ENCODE measurements around the gene MMP27.
"Not testable (repeated sequence)": the region's sequence is repeated elsewhere in the genome, so short reads cannot be mapped to it uniquely, and the experiment has no call there.

Gene MMP27, protein sequence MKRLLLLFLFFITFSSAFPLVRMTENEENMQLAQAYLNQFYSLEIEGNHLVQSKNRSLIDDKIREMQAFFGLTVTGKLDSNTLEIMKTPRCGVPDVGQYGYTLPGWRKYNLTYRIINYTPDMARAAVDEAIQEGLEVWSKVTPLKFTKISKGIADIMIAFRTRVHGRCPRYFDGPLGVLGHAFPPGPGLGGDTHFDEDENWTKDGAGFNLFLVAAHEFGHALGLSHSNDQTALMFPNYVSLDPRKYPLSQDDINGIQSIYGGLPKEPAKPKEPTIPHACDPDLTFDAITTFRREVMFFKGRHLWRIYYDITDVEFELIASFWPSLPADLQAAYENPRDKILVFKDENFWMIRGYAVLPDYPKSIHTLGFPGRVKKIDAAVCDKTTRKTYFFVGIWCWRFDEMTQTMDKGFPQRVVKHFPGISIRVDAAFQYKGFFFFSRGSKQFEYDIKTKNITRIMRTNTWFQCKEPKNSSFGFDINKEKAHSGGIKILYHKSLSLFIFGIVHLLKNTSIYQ

GRCh38 chr11:102705626-102706025 is at the start of gene MMP27:
Gene MMP27, minus strand, starts transcription at chr11:102705769. Its CDS starts 55 bp downstream, at chr11:102705714.
- no peak for DNase-seq

DNA sequence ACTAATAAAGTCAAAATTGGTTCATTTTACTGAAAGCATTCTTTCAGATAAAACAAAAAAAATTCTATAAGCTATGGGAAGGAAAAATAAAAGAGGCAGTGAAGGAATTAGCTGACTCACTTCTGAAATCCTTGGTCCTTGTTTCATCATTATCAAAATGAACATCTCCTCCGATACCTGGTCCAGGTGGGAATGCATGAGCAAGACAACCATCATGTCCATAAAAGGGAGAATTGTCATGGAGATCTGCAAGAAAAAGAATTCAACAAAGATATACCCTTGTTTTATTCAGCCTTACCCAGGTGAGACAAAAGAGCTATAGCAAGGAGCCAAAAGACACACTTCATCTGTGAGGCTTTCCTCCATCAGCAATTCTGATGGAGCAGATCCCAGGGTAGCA is 47.7 kb upstream of the MMP27 start:
- no peak for DNase-seq

- DNase-seq, result no peak
These were observed 46.1 kb upstream of the MMP27 start for GRCh38 chr11:102751673-102752072.

DNA sequence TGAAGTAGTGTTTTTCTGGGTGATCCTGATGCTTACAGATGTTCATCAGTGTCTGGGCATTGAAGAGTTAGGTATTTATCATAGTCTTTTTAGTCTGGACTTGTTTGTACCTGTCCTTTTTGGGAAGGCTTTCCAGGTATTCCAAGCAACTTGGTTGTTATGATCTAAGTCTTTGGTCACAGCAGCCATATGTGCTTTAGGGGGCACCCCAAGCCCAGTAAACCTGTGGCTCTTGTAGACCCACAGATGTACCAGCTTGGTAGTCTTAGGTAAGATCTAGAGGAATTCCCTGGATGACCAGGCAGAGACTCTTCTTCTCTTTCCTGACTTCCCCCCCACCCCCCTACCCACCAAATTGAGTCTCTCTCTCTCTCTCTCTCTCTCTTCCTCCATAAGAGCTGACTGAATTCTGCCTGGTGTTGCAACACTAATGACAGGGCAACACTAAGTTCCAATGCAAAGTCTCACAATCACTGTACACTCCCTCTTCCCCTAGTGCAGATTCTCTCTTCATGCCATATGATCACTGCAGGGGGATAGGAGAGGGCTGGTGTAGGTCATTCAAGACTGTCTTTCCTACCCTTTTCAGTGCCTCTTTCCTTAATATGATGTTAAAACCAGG is 43.6 kb upstream of the MMP27 start:
- DNase-seq, result no peak

- not testable (repeated sequence) for DNase-seq
These were observed 41.4 kb upstream of the MMP27 start for GRCh38 chr11:102746746-102747578.

DNA sequence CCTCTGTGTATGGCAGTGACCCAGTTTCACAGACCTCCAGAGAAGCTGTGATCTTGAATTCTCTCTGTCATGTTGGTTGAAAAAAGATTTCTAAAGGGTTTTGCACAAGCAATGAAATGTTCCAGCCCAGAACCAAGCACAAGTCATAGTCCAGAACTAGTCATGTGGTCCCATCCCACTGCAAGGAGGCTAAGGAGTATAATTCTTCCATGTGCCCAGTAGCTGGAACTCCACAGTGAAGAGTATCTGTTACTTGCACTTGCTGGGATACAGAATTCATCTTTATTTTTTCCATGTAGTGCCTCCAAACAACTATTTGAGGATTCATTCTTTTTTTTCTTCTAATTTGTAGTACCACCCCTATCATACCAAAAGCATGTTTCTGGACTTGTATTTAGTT is 29.1 kb upstream of the MMP27 start:
- DNase-seq, result no peak

DNA sequence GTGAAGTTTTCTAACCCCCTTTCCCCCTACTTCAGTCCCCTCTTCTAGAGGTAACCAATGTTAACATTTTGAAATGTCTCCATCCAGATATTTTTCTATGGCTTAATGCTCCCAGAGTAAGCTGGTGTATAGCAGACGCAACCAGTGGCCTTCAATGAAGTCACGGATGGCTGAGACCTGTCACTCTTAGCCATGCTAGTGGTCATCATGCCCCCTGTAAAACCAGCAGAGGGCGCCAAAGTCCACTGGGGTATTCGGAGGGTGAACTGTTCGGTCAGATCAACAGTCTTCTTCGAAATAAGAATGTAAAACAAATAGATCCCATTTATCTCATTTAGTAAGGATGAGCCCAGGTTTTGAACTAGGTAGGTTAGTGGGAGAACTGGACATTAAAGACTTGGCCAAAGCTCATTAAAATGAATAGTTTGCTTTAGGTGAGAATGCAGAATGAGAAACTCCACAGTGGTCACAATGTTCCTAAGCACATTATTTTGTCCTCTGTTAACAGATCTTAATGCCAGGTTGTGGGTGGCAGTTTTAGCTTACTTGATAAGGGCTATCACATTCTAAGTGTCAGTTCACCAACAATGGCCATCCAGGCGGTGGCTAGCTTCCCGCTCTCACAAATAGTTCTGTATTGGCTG is 27.8 kb upstream of the MMP27 start:
- DNase-seq, result peak; percentile 42

- DNase-seq, result not testable (repeated sequence)
These were observed 25.4 kb upstream of the MMP27 start for GRCh38 chr11:102730944-102731343.

GRCh38 chr11:102729849-102730815 is 24.6 kb upstream of the MMP27 start:
- no peak for DNase-seq

- no peak for DNase-seq
These were observed 22.3 kb upstream of the MMP27 start for GRCh38 chr11:102727890-102728289.

DNA sequence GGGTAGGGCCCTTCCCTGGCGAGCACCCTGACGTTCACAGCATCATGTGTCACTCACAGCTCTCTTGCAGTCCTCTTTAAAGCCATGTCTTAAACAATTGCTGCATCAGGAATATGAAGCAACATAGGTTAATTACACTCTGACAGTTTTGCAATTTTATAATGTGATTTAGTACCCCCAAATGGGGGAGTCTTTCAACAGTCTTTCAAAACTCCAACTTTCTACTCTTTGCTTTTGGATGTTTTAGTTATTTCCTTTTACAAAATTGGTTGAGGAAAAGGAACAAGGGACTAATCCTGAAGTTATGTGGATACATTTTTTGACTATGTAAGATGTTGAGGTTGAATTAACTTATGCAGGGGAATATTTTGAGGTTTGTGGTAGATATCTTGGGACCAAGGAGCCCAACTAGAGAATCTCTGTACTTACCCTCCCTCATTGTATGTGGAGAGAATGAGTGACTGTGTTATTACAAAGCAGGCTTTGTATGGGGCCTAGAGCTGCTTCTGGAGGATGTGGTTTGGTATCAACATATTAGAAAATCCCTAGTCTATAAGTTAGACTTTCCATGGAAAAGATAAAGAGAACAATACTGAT is 19.4 kb upstream of the MMP27 start, which contains the start of gene MMP8:
MMP8 (minus strand) TSS at position 51 of the 597 bp plus-strand sequence. CDS start 99 bp downstream, outside the sequence.
- DNase-seq, result no peak

DNA sequence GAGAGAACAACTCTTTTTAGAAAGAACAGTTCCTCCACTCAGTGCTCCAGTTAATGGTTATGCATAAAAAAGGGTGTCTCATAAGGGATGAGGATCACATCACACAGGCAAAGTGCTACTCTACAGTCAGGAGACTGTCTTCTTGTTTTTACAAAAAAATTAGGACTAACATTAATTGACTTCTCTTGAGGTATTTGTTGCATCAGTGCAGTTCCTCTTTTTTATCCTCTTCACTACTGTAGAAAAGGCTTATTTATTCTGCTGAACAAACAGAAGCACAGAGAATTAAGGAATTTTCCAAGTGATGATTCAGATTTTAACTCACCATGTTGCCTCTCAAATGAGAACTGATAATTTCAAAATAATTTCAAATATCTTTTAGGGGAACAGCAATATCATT is 17.3 kb upstream of the MMP27 start:
- DNase-seq, result no peak

GRCh38 chr11:102719620-102720277 is 14.2 kb upstream of the MMP27 start:
- DNase-seq, result no peak

- no peak for DNase-seq
These were observed 11.7 kb upstream of the MMP27 start for GRCh38 chr11:102717280-102717679.

GRCh38 chr11:102716527-102716926 is 11.0 kb upstream of the MMP27 start:
- DNase-seq, result no peak

DNA sequence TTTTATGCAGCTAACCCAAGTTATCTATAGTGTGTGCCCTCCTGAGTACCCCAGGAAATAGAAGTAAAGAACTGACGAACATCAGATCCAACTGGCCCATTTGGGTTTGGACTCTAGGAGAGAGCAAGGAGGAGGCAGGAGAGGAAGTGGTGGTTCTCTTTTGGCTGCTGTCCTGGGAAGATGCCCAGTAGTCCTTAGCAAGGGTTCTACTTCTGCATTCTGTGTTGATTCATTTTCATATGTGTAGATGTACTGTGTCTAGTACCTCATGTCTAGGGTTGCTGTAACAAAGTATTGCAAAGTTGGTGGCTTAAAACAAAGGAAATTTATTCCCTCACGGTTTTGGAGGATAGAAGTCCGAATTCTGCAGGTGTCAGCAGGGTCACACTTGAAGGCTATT is 6.6 kb upstream of the MMP27 start:
- DNase-seq, result no peak

DNA sequence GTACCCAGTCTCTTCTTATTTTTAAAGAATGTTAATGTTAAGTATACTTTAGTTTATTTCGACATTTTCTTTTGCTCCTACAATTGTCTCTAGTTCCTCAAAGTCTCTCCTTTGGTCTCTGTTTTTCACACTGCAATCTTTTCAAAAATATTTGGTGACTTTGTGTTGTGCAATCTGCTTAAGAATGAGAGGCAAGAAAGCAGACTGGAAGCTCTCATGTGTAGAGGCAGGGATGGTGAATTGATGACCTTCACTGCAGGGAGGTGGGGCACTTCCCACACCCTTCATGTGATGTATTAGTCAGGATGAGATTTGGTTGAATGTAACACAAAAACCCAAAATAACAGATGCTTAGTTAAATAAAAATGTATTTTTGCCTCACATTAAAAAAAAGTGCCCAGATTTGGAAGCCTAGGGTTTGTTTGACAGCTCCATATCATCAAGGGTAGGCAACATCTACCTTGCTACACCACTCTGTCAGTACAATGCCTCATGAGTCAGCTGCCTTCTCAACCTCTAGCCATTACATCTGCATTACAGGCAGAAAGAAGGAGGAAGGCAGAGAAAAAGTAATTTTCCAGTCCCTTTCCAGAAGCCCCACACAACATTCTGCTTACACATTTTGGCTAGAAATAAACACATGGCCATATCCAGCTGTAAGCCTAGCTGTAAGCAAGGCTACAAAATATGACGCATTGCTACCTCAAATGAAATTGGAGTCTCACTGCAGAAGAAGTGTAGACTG is 3.8 kb upstream of the MMP27 start:
- no peak for DNase-seq

- no peak for DNase-seq
These were observed 3.1 kb upstream of the MMP27 start for GRCh38 chr11:102708654-102709053.

DNA sequence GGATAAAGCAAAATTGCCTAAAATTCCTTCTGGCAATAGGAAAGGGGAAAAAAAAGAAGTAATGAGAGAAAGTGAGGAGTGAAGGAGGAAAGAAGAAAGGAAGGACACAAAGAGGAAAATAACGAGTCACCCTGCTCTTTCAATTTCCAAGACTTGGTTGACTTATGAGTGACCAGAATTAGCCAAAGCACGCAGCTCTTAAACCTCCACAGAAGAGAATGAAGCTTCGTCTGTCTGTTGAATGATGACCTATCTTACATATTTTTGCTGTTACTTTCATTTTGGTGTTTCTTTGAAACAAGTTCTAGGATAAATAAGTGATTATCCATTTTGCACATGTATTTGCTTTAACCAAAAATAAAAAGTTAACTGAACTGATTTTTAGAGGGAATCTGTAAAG is 728 bp downstream of the MMP27 start:
- no peak for DNase-seq

Measured in activated CD4-positive, CD25-positive, alpha-beta regulatory T cell treated with anti-CD3 and anti-CD28 coated beads, Interleukin-2, amount 50 U/mL, for 72 hours (primary cell).